HCT116 (cell line): ENCODE measurements around the gene TMEM198.

Experiments
- CEBPB ChIP-seq: IDR thresholded peaks from 2 replicates; pipeline ENCODE4 v1.6.1; 2012; ENCODE audit warnings: low read depth
- CTCF ChIP-seq, 3 experiments: fragments of 200-600 bp in 1 of 3; sonication (generic) in 1 of 3; IDR thresholded peaks in 2 of 3; conservative IDR thresholded peaks in 1 of 3; 2 replicates each; pipeline ENCODE4 v1.5.1; 2012 to 2017; ENCODE audit warnings: low read depth in 2 of 3, low read length in 2 of 3, antibody characterized with exemption in 1 of 3, borderline replicate concordance in 1 of 3, control low read depth in 1 of 3, mild to moderate bottlenecking in 1 of 3, mixed read lengths in 1 of 3, mixed run types in 1 of 3, moderate library complexity in 1 of 3; ENCODE audit not compliant: insufficient read depth in 1 of 3
- EZH2 ChIP-seq: fragments of 200-600 bp; sonication (generic); IDR thresholded peaks from 2 replicates; pipeline ENCODE4 v1.6.1; 2017; ENCODE audit warnings: antibody characterized with exemption, mixed run types
- EZH2phosphoT487 ChIP-seq: fragments of 200-600 bp; IDR thresholded peaks from 2 replicates; pipeline ENCODE4 v1.6.1; 2018; ENCODE audit warnings: antibody characterized with exemption, borderline replicate concordance
- FOSL1 ChIP-seq: IDR thresholded peaks from 2 replicates; pipeline ENCODE4 v1.6.1; 2012; ENCODE audit warnings: low read depth
- POLR2A ChIP-seq: IDR thresholded peaks from 2 replicates; pipeline ENCODE4 v1.7.0; 2011; ENCODE audit warnings: borderline replicate concordance; ENCODE audit not compliant: insufficient read depth, insufficient read length; ENCODE audit errors: extremely low read depth
- POLR2AphosphoS5 ChIP-seq: IDR thresholded peaks from 2 replicates; pipeline ENCODE4 v1.6.1; 2011; ENCODE audit warnings: mild to moderate bottlenecking, low read depth, low read length, moderate library complexity
- ZBTB33 ChIP-seq: IDR thresholded peaks from 2 replicates; pipeline ENCODE4 v1.6.1; 2011; ENCODE audit warnings: mild to moderate bottlenecking, low read length, moderate library complexity; ENCODE audit not compliant: insufficient replicate concordance; ENCODE audit errors: extremely low read depth
- TF ChIP-seq, protein P1 (sequence below): IDR thresholded peaks from 2 replicates; pipeline ENCODE4 v1.6.1; 2012

- TF ChIP-seq ZBTB33: peak; percentile 64
- no peak for TF ChIP-seq CTCF (IDR thresholded peaks at IDR 0.05 in 2 of 3, conservative IDR thresholded peaks at IDR 0.05 in 1 of 3; ENCODE audit: borderline replicate concordance in 1 of 3, insufficient read depth in 1 of 3, low read depth in 2 of 3, low read length in 2 of 3)
- no peak for TF ChIP-seq CEBPB
- TF ChIP-seq, protein P1, sequence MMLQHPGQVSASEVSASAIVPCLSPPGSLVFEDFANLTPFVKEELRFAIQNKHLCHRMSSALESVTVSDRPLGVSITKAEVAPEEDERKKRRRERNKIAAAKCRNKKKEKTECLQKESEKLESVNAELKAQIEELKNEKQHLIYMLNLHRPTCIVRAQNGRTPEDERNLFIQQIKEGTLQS: no peak
- no peak for TF ChIP-seq EZH2phosphoT487
- peak; percentile 21 for TF ChIP-seq POLR2A
- TF ChIP-seq POLR2AphosphoS5: peak; percentile 92
- TF ChIP-seq EZH2: no peak
- TF ChIP-seq FOSL1: no peak
Measured at GRCh38 chr2:219543596-219544358, at the start of gene TMEM198, which contains the start of gene CHPF.
